Fibroblast of peridontal ligament (primary cell): ENCODE data around the gene LGALS14.

ENCODE experiments used
- DNase-seq: peaks from one replicate; pipeline ENCODE4 v3.0.0-alpha.2; 2010; ENCODE audit errors: extremely low read depth

LGALS14 gene

GRCh38 chr19:39746836-39747529, 42.7 kb downstream of the LGALS14 start:
- DNase-seq, result no peak

GRCh38 chr19:39749981-39750380, 45.7 kb downstream of the LGALS14 start:
- DNase-seq, result no peak

- DNase-seq, result no peak
These were observed 48.1 kb downstream of the LGALS14 start for GRCh38 chr19:39752390-39752789.

- DNase-seq, result no peak
These were observed 48.5 kb downstream of the LGALS14 start for GRCh38 chr19:39752795-39753194.

- DNase-seq, result no peak
These were observed 50.3 kb downstream of the LGALS14 start for GRCh38 chr19:39754544-39754943.

- DNase-seq, result no peak
These were observed 50.7 kb downstream of the LGALS14 start for GRCh38 chr19:39754971-39755370.
